Measurements from ENCODE around the gene SRSF9. TPM values are rescaled to one million over a fixed set of nuclear protein-coding genes. Genes with fewer than 3 reads are reported as not detected.

Gene SRSF9
- polyA plus RNA-seq (2012; ENCODE audit: insufficient read length, low read depth) = 384 TPM

GRCh38 chr12:120469450-120470149 is at the start of gene SRSF9:
SRSF9 (minus strand) TSS chr12:120469748; CDS start chr12:120469609, 139 bp downstream.
- TF ChIP-seq SIN3A (IDR thresholded peaks at IDR 0.05; ENCODE audit: borderline replicate concordance, insufficient read depth, low read length) (peak; percentile 37; the same call in 1 of the 2 replicates), POLR2AphosphoS5 (IDR thresholded peaks at IDR 0.05; ENCODE audit: low read depth, low read length) (peak; percentile 86), TAF1 (IDR thresholded peaks at IDR 0.05; ENCODE audit: borderline replicate concordance, insufficient read depth, low read length) (peak; percentile 82), FOXP2 (optimal IDR thresholded peaks at IDR 0.05; ENCODE audit: borderline replicate concordance, extremely low read depth, extremely low read length, insufficient read depth) (peak; percentile 65)
- TF ChIP-seq, protein P1, sequence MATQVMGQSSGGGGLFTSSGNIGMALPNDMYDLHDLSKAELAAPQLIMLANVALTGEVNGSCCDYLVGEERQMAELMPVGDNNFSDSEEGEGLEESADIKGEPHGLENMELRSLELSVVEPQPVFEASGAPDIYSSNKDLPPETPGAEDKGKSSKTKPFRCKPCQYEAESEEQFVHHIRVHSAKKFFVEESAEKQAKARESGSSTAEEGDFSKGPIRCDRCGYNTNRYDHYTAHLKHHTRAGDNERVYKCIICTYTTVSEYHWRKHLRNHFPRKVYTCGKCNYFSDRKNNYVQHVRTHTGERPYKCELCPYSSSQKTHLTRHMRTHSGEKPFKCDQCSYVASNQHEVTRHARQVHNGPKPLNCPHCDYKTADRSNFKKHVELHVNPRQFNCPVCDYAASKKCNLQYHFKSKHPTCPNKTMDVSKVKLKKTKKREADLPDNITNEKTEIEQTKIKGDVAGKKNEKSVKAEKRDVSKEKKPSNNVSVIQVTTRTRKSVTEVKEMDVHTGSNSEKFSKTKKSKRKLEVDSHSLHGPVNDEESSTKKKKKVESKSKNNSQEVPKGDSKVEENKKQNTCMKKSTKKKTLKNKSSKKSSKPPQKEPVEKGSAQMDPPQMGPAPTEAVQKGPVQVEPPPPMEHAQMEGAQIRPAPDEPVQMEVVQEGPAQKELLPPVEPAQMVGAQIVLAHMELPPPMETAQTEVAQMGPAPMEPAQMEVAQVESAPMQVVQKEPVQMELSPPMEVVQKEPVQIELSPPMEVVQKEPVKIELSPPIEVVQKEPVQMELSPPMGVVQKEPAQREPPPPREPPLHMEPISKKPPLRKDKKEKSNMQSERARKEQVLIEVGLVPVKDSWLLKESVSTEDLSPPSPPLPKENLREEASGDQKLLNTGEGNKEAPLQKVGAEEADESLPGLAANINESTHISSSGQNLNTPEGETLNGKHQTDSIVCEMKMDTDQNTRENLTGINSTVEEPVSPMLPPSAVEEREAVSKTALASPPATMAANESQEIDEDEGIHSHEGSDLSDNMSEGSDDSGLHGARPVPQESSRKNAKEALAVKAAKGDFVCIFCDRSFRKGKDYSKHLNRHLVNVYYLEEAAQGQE (IDR thresholded peaks at IDR 0.05; ENCODE audit: insufficient read depth in 1 of 2, low read depth in 2 of 2, low read length in 2 of 2) = peak; percentile 10 to 39; a peak in 1 of 4 replicates

GRCh38 chr12:120515496-120515895 is 45.9 kb upstream of the SRSF9 start:
- TF ChIP-seq SIN3A (IDR thresholded peaks at IDR 0.05; ENCODE audit: borderline replicate concordance, insufficient read depth, low read length) (no peak), POLR2AphosphoS5 (IDR thresholded peaks at IDR 0.05; ENCODE audit: low read depth, low read length) (no peak)
- TF ChIP-seq, protein P1 (IDR thresholded peaks at IDR 0.05; ENCODE audit: insufficient read depth in 1 of 2, low read depth in 2 of 2, low read length in 2 of 2) = no peak

GRCh38 chr12:120514002-120514401 is 44.5 kb upstream of the SRSF9 start:
- TF ChIP-seq SIN3A (IDR thresholded peaks at IDR 0.05; ENCODE audit: borderline replicate concordance, insufficient read depth, low read length) (no peak), POLR2AphosphoS5 (IDR thresholded peaks at IDR 0.05; ENCODE audit: low read depth, low read length) (no peak), TAF1 (IDR thresholded peaks at IDR 0.05; ENCODE audit: borderline replicate concordance, insufficient read depth, low read length) (no peak)
- TF ChIP-seq, protein P1 (IDR thresholded peaks at IDR 0.05; ENCODE audit: insufficient read depth in 1 of 2, low read depth in 2 of 2, low read length in 2 of 2) = no peak

DNA sequence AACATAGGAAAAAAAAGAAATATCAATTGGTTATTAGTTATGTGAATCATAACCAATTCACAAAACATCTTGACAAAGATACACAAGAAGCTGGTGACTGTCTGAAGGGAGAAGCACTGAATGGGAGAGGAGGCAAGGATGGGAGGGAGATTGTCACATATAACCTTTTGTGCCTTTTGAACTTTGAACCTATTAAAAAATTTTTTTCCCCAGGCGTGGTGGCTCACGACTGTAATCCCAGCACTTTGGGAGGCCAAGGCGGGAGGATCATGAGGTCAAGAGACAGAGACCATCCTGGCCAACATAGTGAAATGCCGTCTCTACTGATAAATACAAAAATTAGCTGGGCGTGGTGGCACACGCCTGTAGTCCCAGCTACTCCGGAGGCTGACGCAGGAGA is 39.0 kb upstream of the SRSF9 start:
- no peak for TF ChIP-seq POLR2AphosphoS5 (IDR thresholded peaks at IDR 0.05; ENCODE audit: low read depth, low read length)
- no peak for TF ChIP-seq TAF1 (IDR thresholded peaks at IDR 0.05; ENCODE audit: borderline replicate concordance, insufficient read depth, low read length)
- no peak for TF ChIP-seq FOXP2 (optimal IDR thresholded peaks at IDR 0.05; ENCODE audit: borderline replicate concordance, extremely low read depth, extremely low read length, insufficient read depth)
- TF ChIP-seq, protein P1 (IDR thresholded peaks at IDR 0.05; ENCODE audit: insufficient read depth in 1 of 2, low read depth in 2 of 2, low read length in 2 of 2) = no peak
- no peak for TF ChIP-seq SIN3A (IDR thresholded peaks at IDR 0.05; ENCODE audit: borderline replicate concordance, insufficient read depth, low read length)

Data from PFSK-1 (cell line).